Measurements from ENCODE around the gene PCDHA1.
"Not testable (repeated sequence)": the region's sequence is repeated elsewhere in the genome, so short reads cannot be mapped to it uniquely, and the experiment has no call there.

PCDHA1 gene

DNA sequence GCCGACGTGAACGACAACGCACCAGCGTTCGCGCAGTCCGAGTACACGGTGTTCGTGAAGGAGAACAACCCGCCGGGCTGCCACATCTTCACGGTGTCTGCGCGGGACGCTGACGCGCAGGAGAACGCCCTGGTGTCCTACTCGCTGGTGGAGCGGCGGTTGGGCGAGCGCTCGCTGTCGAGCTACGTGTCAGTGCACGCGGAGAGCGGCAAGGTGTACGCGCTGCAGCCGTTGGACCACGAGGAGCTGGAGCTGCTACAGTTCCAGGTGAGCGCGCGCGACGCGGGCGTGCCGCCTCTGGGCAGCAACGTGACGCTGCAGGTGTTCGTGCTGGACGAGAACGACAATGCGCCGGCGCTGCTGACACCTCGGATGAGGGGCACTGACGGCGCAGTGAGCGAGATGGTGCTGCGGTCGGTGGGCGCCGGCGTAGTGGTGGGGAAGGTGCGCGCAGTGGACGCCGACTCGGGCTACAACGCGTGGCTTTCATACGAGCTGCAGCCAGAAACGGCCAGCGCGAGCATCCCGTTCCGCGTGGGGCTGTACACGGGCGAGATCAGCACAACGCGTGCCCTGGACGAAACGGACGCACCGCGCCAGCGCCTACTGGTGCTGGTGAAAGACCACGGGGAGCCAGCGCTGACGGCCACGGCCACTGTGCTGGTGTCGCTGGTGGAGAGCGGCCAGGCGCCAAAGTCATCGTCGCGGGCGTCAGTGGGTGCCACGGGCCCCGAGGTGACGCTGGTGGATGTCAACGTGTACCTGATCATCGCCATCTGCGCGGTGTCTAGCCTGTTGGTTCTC is 64.1 kb downstream of the PCDHA1 start:
- DNase-seq (ENCODE audit: low read depth) = not testable (repeated sequence)

- no peak for DNase-seq (ENCODE audit: low read depth)
Measured at GRCh38 chr5:140855772-140856674, 70.1 kb downstream of the PCDHA1 start, which contains the start of gene PCDHA10. Gene PCDHA10 (plus strand): TSS chr5:140855897. CDS start chr5:140856049, 152 bp downstream.

DNA sequence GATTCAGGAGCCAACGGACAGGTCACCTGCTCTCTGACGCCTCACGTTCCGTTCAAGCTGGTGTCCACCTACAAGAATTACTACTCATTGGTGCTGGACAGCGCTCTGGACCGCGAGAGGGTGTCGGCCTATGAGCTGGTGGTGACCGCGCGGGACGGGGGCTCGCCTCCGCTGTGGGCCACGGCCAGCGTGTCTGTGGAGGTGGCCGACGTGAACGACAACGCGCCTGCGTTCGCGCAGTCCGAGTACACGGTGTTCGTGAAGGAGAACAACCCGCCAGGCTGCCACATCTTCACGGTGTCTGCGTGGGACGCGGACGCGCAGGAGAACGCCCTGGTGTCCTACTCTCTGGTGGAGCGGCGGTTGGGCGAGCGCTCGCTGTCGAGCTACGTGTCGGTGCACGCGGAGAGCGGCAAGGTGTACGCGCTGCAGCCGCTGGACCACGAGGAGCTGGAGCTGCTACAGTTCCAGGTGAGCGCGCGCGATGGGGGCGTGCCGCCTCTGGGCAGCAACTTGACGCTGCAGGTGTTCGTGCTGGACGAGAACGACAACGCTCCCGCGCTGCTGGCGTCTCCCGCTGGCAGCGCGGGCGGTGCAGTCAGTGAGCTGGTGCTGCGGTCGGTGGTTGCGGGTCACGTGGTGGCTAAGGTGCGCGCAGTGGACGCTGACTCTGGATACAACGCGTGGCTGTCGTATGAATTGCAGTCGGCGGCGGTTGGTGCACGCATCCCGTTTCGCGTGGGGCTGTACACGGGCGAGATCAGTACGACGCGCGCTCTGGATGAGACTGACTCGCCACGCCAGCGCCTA is 71.4 kb downstream of the PCDHA1 start:
- no peak for DNase-seq (ENCODE audit: low read depth)

GRCh38 chr5:140857987-140858240 is 72.0 kb downstream of the PCDHA1 start:
- no peak for DNase-seq (ENCODE audit: low read depth)

DNA sequence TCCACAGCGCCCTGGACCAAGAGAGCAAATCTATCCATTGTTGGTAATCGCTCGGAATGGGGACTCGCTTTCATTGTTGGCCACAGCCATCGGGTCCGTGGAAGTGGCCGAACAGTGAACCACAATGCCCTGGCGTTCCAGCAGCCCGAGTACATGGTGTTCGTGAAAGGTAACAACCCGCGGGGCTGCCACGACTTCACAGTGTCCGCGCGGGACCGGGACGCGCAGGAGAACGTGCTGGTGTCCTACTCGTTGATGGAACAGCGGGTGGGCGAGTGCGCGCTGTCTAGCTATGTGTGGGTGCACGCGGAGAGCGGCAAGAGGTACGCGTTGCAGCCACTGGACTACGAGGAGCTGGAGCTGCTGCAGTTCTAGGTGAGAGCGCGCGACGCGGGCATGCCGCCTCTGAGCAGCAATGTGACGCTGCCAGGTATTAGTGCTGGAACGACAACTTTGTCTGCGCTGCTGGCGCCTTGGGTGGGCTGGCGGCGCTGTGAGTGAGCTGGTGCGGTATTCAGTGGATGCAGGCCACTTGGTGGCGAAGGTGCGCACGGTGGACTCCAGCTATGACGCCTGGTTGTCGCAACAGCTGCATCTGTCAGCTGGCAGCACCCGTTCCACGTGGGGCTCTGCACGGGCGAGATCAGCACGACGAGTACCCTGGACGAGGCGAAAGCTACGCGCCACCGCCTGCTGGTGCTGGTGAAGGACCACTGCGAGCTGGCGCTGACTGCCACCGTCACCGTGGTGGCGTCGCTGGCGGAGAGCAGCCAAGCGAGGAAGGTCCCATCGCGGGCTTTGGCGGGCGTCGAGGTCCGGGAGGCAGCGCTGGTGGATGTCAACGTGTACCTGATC is 76.7 kb downstream of the PCDHA1 start:
- no peak for DNase-seq (ENCODE audit: low read depth)

DNA sequence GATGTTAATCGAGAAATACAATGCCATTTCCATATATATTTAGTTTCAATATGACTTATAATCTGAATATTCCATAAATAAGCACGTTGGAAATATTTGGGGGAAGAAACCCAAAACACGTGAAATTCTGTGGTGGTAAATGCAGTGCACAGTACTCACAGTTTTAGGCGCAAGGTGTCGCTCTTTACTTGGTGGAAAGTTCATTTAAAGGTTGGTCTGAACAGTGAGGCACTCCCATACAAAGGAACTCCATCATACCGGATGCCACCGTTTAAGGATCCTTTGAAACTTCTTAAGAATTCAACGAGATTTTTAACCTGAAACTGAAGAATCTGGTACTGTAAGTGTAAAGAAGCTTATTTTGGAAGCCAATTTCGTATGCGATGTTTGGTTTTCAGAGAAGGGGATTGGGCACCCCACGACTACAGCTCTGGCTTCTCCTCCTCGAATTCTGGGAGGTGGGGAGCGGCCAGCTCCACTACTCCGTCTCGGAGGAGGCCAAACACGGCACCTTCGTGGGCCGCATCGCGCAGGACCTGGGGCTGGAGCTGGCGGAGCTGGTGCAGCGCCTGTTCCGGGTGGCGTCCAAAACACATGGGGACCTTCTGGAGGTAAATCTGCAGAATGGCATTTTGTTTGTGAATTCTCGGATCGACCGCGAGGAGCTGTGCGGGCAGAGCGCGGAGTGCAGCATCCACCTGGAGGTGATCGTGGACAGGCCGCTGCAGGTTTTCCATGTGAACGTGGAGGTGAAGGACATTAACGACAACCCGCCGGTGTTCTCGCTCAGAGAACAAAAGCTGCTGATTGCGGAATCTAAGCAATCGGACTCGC is 83.0 kb downstream of the PCDHA1 start, which contains the start of gene PCDHA11:
Gene PCDHA11, plus strand, starts transcription at position 237 of the 834 bp plus-strand sequence. Its CDS starts 147 bp downstream, at position 384.
- DNase-seq (ENCODE audit: low read depth) = no peak

- no peak for DNase-seq (ENCODE audit: low read depth)
Measured at GRCh38 chr5:140869555-140869886, 83.6 kb downstream of the PCDHA1 start.

DNA sequence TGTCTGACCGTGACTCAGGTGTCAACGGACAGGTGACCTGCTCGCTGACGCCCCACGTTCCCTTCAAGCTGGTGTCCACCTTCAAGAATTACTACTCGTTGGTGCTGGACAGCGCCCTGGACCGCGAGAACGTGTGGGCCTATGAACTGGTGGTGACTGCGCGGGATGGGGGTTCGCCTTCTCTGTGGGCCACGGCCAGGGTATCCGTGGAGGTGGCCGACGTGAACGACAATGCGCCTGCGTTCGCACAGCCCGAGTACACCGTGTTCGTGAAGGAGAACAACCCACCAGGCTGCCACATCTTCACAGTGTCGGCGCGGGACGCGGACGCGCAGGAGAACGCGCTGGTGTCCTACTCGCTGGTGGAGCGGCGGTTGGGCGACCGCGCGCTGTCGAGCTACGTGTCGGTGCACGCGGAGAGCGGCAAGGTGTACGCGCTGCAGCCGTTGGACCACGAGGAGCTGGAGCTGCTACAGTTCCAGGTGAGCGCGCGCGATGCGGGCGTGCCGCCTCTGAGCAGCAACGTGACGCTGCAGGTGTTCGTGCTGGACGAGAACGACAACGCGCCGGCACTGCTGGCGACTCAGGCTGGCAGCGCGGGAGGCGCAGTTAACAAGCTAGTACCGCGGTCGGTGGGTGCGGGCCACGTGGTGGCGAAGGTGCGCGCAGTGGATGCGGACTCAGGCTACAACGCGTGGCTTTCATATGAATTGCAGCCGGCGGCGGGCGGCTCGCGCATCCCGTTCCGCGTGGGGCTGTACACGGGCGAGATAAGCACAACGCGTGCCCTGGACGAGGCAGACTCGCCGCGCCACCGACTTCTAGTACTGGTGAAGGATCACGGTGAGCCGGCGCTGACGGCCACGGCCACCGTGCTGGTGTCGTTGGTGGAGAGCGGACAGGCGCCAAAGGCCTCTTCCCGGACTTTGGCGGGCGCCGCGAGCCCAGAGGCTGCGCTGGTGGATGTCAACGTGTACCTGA is 84.6 kb downstream of the PCDHA1 start:
- DNase-seq (ENCODE audit: low read depth) = no peak

DNA sequence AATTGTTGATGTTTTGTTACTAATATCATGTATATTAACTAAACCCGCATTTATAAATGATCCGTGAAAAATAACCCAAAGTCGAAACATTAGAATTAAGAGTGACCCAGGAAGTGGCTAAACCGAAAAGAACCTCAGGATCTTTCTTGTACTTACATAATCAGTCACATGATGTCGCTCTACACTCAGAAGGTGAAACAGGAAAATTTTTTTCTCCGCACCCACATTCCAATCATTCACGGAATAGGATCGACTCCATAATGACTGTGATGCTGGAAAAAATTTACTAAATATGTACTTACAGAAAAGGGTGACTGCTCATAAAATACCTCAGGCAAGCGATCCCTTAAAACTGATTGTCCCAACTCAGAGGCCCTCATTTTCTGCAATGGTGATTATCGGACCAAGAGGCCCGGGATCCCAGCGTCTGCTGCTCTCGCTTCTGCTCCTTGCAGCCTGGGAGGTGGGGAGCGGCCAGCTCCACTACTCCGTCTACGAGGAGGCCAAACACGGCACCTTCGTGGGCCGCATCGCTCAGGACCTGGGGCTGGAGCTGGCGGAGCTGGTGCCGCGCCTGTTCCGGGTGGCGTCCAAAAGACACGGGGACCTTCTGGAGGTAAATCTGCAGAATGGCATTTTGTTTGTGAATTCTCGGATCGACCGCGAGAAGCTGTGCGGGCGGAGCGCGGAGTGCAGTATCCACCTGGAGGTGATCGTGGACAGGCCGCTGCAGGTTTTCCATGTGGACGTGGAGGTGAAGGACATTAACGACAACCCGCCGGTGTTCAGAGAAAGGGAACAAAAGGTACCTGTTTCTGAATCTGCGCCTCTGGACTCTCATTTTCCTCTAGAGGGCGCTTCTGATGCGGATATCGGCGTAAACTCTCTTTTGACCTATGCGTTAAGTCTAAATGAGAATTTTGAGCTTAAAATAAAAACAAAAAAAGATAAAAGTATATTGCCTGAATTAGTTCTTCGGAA is 89.4 kb downstream of the PCDHA1 start, which contains the start of gene PCDHA12:
Gene PCDHA12, plus strand, starts transcription at position 224 of the 981 bp plus-strand sequence. Its CDS starts 165 bp downstream, at position 389.
- no peak for DNase-seq (ENCODE audit: low read depth)

- not testable (repeated sequence) for DNase-seq (ENCODE audit: low read depth)
Measured at GRCh38 chr5:140876541-140877261, 90.8 kb downstream of the PCDHA1 start.

DNA sequence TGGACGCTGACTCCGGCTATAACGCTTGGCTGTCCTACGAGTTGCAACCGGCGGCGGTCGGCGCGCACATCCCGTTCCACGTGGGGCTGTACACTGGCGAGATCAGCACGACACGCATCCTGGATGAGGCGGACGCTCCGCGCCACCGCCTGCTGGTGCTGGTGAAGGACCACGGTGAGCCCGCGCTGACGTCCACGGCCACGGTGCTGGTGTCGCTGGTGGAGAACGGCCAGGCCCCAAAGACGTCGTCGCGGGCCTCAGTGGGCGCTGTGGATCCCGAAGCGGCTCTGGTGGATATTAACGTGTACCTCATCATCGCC is 91.3 kb downstream of the PCDHA1 start:
- DNase-seq (ENCODE audit: low read depth) = no peak

- DNase-seq (ENCODE audit: low read depth) = no peak
Measured at GRCh38 chr5:140881889-140882590, 96.1 kb downstream of the PCDHA1 start, which contains the start of gene PCDHA13. Gene PCDHA13 (plus strand): TSS chr5:140882124. CDS start chr5:140882269, 145 bp downstream.

DNA sequence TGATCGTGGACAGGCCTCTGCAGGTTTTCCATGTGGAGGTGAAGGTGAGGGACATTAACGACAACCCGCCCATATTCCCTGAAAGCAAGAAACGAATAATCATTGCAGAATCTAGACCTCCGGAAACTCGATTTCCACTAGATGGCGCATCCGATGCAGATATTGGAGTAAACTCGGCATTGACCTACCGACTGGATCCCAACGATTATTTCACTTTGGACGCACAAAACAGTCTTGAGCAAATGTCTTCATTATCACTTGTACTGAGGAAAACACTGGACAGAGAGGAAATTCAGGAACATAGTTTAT is 96.6 kb downstream of the PCDHA1 start:
- DNase-seq (ENCODE audit: low read depth) = no peak

GRCh38 chr5:140883373-140883772 is 97.4 kb downstream of the PCDHA1 start:
- DNase-seq (ENCODE audit: low read depth) = no peak

DNA sequence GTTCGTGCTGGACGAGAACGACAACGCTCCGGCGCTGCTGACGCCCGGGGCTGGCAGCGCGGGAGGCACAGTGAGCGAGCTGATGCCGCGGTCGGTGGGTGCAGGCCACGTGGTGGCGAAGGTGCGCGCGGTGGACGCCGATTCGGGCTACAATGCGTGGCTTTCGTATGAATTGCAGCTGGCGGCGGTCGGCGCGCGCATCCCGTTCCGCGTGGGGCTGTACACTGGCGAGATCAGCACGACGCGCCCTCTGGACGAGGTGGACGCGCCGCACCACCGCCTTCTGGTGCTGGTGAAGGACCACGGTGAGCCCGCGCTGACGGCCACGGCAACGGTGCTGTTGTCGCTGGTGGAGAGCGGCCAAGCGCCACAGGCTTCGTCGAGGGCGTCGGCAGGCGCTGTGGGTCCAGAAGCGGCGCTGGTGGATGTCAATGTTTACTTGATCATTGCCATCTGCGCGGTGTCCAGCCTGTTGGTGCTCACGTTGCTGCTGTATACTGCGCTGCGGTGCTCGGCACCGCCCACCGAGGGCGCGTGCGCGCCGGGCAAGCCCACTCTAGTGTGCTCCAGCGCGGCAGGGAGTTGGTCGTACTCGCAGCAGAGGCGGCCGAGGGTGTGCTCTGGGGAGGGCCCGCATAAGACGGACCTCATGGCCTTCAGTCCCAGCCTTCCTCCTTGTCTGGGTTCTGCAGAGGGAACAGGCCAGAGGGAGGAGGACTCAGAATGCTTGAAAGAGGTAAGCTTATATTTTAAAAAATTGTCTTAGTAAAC is 98.2 kb downstream of the PCDHA1 start:
- DNase-seq (ENCODE audit: low read depth) = no peak

DNA sequence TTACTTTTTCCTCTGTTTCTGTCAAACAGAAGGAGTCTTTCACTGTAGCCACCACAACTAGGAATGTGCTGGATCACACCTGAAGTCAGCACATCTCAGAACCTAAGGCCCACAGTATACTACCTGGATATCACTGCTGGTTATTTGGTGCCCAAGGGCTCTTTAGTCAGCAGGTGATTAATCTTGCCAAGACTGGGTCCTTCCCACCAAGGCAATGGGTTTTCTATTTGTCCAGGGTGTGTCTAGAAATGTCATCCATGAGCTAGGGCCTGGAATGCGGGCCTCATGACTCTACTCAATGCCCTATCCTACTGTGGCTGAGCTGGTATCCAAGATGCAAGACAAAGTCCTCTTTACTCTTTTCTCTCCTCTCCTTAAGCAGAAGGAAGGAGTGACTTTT is 130.4 kb downstream of the PCDHA1 start:
- DNase-seq (ENCODE audit: low read depth) = no peak

All from EH (cell line).